HG02642 (cell line): ENCODE results near the gene LRP8.
A peak's percentile ranks its signal among the peaks of the same experiment; 100 is the strongest.

Source experiments
- ATAC-seq: cut with Tn5 transposase; IDR thresholded peaks from one replicate; pipeline ENCODE4 v1.9.1; 2021; ENCODE audit warnings: mild to moderate bottlenecking; ENCODE audit not compliant: unreplicated experiment, poor library complexity

Gene LRP8

GRCh38 chr1:53271446-53272090 lies 56.3 kb downstream of the LRP8 start:
- no peak for ATAC-seq

DNA sequence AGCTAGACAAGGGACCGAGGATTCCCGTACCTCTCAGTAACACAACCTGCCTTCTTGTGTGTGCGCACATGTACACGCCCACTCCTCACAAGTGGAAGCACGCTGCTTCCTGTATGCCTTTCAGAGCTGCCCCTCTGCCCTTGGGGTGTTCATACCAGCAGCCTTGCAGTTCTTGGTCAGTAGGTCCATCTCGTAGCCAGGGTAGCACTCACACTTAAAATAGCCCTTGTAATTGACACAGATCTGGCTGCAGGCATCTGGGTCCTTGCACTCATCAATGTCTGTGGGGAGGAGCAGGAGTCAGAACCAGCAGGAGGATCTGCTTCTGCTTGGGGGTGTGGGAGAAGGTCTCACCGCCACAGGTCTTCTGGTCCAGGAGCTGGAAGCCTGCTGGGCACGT lies 57.0 kb downstream of the LRP8 start:
- no peak for ATAC-seq

GRCh38 chr1:53270107-53270506 lies 57.8 kb downstream of the LRP8 start:
- ATAC-seq, result no peak

DNA sequence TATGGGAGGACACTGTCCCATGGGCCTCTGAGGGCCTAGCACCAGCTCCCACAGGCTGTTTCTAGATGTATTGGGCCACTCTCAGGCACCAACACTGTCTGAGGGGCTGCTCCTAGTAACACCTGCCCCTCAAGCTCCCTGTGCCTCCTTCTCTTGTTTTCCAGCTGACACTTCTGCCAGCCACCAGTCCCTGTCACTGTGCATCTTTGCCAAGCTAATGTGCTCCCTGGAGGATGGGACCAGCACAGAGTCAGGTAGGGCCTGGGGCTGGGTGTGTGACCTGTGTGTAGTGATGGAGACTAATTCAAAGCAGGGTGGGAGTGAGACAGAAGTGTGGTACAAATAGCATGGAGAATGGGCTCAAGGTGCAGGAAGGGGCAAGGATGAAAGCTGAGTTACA lies 60.1 kb downstream of the LRP8 start:
- no peak for ATAC-seq

- no peak for ATAC-seq
Observed at GRCh38 chr1:53266038-53266437, 61.8 kb downstream of the LRP8 start.

GRCh38 chr1:53265581-53265980 lies 62.3 kb downstream of the LRP8 start:
- no peak for ATAC-seq

DNA sequence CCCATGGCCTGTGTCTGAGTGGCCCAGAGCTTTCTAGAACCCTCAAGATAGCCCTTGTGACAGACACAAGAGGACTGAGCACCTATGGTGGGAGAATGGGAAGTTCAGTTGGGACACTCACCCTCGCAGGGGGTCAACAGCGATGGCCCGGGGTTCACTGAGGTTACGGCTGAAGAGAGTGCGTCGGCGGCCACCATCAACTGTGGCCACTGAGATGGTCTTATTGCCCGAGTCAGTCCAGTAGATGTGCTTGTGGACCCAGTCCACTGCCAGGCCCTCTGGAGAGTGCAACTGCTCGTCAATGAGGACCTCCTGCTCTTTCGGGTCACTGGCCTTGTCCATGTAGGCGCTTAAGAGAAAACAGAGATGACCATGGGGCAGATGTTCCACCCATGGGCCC lies 63.8 kb downstream of the LRP8 start:
- no peak for ATAC-seq

DNA sequence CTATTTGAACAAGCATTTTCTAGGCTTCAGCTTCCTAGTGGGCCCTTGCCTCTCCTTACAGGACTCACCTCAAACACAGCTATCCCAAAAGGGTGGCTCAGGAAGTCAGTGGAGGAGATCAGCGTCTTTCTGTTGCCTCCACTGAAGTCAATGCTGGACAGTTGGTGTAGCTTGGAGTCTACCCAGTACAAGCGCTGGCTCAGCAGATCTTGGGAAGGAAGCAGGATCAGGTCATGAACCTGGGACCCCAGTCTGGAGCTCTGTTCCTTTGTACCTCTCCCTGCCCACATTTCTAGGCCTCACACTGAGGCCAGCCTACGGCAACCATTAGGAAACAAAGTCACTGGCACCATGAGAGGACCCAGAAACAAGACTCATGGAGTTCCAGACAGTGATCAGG lies 65.9 kb downstream of the LRP8 start:
- ATAC-seq, result no peak

GRCh38 chr1:53260631-53261247 lies 67.1 kb downstream of the LRP8 start:
- ATAC-seq, result no peak

DNA sequence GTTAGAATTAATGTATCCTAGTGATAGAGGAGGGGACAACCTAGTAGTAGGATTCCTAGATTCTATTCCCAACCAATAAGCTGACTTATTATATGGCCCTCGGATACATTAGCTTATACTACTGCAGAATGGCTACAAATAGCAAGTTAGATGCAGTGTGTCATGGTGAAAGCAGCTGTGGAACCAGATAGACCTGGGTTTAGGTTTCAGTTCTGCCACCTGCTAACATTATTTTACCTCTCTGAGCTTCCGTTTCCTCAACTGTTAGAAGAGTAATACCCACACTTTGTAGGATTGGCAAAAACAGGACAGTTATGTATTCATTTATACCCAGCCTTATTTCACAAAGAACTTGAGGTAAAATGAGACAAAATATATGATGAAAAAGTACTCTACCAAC lies 67.9 kb downstream of the LRP8 start:
- ATAC-seq, result peak; percentile 68

- ATAC-seq, result no peak
Observed at GRCh38 chr1:53258216-53258615, 69.7 kb downstream of the LRP8 start.

GRCh38 chr1:53257454-53258081 lies 70.3 kb downstream of the LRP8 start:
- ATAC-seq, result no peak

DNA sequence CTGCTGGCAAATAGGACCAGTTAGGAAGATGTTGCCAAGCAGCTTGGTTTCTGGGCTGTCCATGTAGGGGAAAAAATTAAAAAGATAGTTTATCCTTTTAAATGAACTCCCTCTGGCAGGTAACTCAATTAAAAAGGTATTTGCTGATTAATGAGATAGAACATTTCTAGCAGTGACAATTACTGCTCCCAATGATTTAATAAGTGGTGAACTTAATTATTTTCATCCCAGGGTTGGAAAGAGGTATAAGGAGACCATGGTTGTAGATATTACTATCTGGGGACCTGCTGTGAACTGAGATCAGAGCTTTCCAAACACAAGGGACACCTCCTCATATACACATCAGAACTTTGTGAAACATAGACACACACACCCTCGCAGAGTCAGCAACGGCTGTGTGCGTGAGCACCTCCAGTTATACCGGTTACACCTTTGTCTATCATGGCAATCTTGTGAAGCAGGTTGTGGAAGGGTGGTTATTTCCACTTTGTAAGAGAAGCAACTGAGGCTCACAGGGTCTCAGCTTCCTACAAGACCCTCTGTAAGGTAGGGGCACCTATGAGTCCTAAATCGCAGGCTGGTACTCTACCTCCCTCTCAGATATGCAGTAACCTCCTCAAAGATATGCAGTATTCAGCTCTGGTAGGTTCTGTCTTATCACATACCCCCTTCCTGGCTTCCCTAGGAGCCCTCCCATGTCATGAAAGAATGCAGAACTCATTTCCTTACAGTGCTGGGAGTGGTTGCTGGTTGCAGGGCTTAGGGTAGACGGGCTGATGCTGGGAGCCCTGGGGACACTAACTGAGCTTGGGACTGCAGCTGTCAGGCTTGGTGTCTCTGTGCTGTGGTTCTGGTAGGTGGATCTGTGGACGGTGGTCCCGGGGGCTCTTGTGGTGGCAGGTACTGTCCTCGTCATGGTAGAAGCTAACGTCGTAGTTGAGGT lies 71.1 kb downstream of the LRP8 start:
- no peak for ATAC-seq

GRCh38 chr1:53255031-53255430 lies 72.8 kb downstream of the LRP8 start:
- no peak for ATAC-seq

GRCh38 chr1:53254011-53254640 lies 73.7 kb downstream of the LRP8 start:
- no peak for ATAC-seq

GRCh38 chr1:53250325-53250724 lies 77.5 kb downstream of the LRP8 start:
- ATAC-seq, result no peak

GRCh38 chr1:53249706-53250105 lies 78.2 kb downstream of the LRP8 start:
- ATAC-seq, result no peak

- ATAC-seq, result no peak
Observed at GRCh38 chr1:53246261-53247134, 81.4 kb downstream of the LRP8 start.

GRCh38 chr1:53244141-53244540 lies 83.7 kb downstream of the LRP8 start:
- no peak for ATAC-seq
